Vagina (tissue), 2 donors: ENCODE measurements around the gene HNRNPC.

ENCODE experiments used
- POLR2A ChIP-seq, 2 donors: fragments of 450-650 bp; IDR thresholded peaks; one replicate each; pipeline ENCODE4 v1.6.1; 2017; ENCODE audit warnings: antibody characterized with exemption in 2 of 2, mild to moderate bottlenecking in 2 of 2, moderate library complexity in 2 of 2
- POLR2AphosphoS5 ChIP-seq, 2 donors: sonication (generic); formaldehyde crosslinking; IDR thresholded peaks; one replicate each; pipeline ENCODE4 v1.9.0; 2017; ENCODE audit warnings: antibody characterized with exemption in 2 of 2, mild to moderate bottlenecking in 2 of 2, low read depth in 1 of 2; ENCODE audit not compliant: insufficient read depth in 1 of 2
- TF ChIP-seq, protein P1 (sequence below), 3 experiments: fragments of 450-650 bp in 2 of 3; fragments of 200-600 bp in 1 of 3; sonication (generic) in 1 of 3; IDR thresholded peaks; one replicate each; pipeline ENCODE4 v1.5.1; 2017 to 2019; ENCODE audit warnings: antibody characterized with exemption in 3 of 3, mild to moderate bottlenecking in 2 of 3, moderate library complexity in 2 of 3

DNA sequence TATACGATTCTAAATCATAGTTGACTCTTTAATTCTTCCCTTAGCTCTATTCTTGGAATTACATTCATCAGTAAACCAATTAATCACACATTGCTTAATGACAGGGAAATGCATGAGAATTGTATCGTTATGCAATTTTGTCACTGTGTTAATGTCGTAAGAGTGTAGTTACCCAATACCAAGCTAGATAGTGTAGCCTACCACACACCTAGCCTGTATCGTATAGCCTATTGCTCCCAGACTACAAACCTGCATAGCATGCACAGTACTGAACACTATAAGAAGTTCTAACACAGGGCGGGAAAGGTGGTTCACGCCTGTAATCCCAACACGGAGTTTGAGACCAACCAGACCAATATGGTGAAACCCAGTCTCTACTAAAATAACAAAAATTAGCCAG, 24.7 kb downstream of the HNRNPC start:
- TF ChIP-seq POLR2A (IDR thresholded peaks at IDR 0.05), result no peak
- TF ChIP-seq, protein P1, sequence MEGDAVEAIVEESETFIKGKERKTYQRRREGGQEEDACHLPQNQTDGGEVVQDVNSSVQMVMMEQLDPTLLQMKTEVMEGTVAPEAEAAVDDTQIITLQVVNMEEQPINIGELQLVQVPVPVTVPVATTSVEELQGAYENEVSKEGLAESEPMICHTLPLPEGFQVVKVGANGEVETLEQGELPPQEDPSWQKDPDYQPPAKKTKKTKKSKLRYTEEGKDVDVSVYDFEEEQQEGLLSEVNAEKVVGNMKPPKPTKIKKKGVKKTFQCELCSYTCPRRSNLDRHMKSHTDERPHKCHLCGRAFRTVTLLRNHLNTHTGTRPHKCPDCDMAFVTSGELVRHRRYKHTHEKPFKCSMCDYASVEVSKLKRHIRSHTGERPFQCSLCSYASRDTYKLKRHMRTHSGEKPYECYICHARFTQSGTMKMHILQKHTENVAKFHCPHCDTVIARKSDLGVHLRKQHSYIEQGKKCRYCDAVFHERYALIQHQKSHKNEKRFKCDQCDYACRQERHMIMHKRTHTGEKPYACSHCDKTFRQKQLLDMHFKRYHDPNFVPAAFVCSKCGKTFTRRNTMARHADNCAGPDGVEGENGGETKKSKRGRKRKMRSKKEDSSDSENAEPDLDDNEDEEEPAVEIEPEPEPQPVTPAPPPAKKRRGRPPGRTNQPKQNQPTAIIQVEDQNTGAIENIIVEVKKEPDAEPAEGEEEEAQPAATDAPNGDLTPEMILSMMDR (IDR thresholded peaks at IDR 0.05), result no peak
- peak in 1 of 2 donors; percentile 16 for TF ChIP-seq POLR2AphosphoS5 (IDR thresholded peaks at IDR 0.05; ENCODE audit: insufficient read depth in 1 of 2, low read depth in 1 of 2)
